K562 (cell line): ENCODE data around the gene MCM5. TPM values are rescaled to one million over a fixed set of nuclear protein-coding genes. Genes with fewer than 3 reads are reported as not detected.
A peak's percentile ranks its signal among the peaks of the same experiment; 100 is the strongest.

Experiments used
- ATF6 ChIP-seq: sonication (generic); formaldehyde crosslinking; IDR thresholded peaks from 2 replicates; pipeline ENCODE4 v1.4.0; 2020; ENCODE audit warnings: mild to moderate bottlenecking, missing genetic modification reagents
- BRD4 ChIP-seq: fragments of 200-600 bp; sonication (generic); IDR thresholded peaks from 2 replicates; pipeline ENCODE4 v1.6.1; 2017; ENCODE audit warnings: inconsistent platforms
- CHD1 ChIP-seq: fragments of 200-600 bp; sonication (generic); IDR thresholded peaks from one replicate; pipeline ENCODE4 v1.6.1; 2012; ENCODE audit warnings: mild to moderate bottlenecking, moderate library complexity, low read length, inconsistent platforms
- ETV1 ChIP-seq: fragments of 450-650 bp; conservative IDR thresholded peaks from 2 replicates; pipeline ENCODE4 v1.6.1; 2016; ENCODE audit warnings: missing genetic modification characterization, control low read depth, low read depth, missing compliant biosample characterization
- FUS ChIP-seq: fragments of 200-400 bp; formaldehyde crosslinking; optimal IDR thresholded peaks from 2 replicates; pipeline ENCODE3; 2017; ENCODE audit warnings: low read depth, low read length
- HDAC6 ChIP-seq: IDR thresholded peaks from 2 replicates; pipeline ENCODE4 v1.6.1; 2012; ENCODE audit warnings: low read depth, mild to moderate bottlenecking, control low read depth, inconsistent platforms, low read length, moderate library complexity
- HLTF ChIP-seq: fragments of 450-650 bp; IDR thresholded peaks from 2 replicates; pipeline ENCODE4 v1.6.1; 2016
- HMG20A ChIP-seq: fragments of 450-650 bp; formaldehyde crosslinking; conservative IDR thresholded peaks from 2 replicates; pipeline ENCODE4 v1.4.0; 2020; ENCODE audit warnings: mild to moderate bottlenecking, mixed read lengths
- KDM5B ChIP-seq: fragments of 200-600 bp; sonication (generic); IDR thresholded peaks from 2 replicates; pipeline ENCODE4 v1.6.1; 2012; ENCODE audit warnings: low read depth, mild to moderate bottlenecking, moderate library complexity, low read length, control low read depth, inconsistent platforms; ENCODE audit not compliant: insufficient replicate concordance
- NRF1 ChIP-seq, 2 experiments: fragments of 450-650 bp; IDR thresholded peaks in 1 of 2; conservative IDR thresholded peaks in 1 of 2; 2 replicates each; pipeline ENCODE4 v1.6.1; 2014; ENCODE audit warnings: mild to moderate bottlenecking in 2 of 2
- NUFIP1 ChIP-seq: fragments of 450-650 bp; IDR thresholded peaks from 2 replicates; pipeline ENCODE4 v1.6.1; 2018; ENCODE audit not compliant: partially characterized antibody
- POLR2A ChIP-seq: fragments of 450-650 bp; conservative IDR thresholded peaks from 2 replicates; pipeline ENCODE4 v1.6.1; 2016
- POLR2AphosphoS5 ChIP-seq: IDR thresholded peaks from 2 replicates; pipeline ENCODE4 v1.6.1; 2011; ENCODE audit warnings: mild to moderate bottlenecking, low read depth, low read length, moderate library complexity; ENCODE audit not compliant: control insufficient read depth, insufficient read depth
- POLR2B ChIP-seq: fragments of 450-650 bp; IDR thresholded peaks from 2 replicates; pipeline ENCODE4 v1.6.1; 2018; ENCODE audit warnings: low read depth; ENCODE audit not compliant: partially characterized antibody
- SMARCB1 ChIP-seq: IDR thresholded peaks from 2 replicates; pipeline ENCODE4 v1.6.1; 2011; ENCODE audit warnings: improper control_type of control experiment, low read depth; ENCODE audit not compliant: insufficient read length
- YBX1 ChIP-seq: fragments of 450-650 bp; IDR thresholded peaks from 2 replicates; pipeline ENCODE4 v1.7.1; 2016; ENCODE audit warnings: mild to moderate bottlenecking
- ZC3H11A ChIP-seq: IDR thresholded peaks from 2 replicates; pipeline ENCODE4 v1.6.1; 2012; ENCODE audit warnings: low read depth, low read length, improper control_type of control experiment
- ZFX ChIP-seq: sonication (generic); formaldehyde crosslinking; IDR thresholded peaks from 2 replicates; pipeline ENCODE4 v1.8.0; 2022; ENCODE audit warnings: mild to moderate bottlenecking, missing genetic modification reagents, moderate library complexity
- ZNF316 ChIP-seq: fragments of 450-650 bp; IDR thresholded peaks from 2 replicates; pipeline ENCODE4 v1.6.1; 2016
- ZNF655 ChIP-seq: fragments of 250-450 bp; sonication (Bioruptor Pico); IDR thresholded peaks from 2 replicates; pipeline ENCODE4 v1.5.0; 2021
- polyA plus RNA-seq, 8 experiments: library from polyadenylated mRNA; depleted of rRNA in 4 of 8; stranded (reverse) in 5 of 8; unstranded in 3 of 8; fragments of >200 nt; fragmentation: Nextera tagmentation in 2 of 8; fragmentation: Illumina TruSeq in 1 of 8; extraction: Ambion mirVana in 2 of 8; extraction: Trizol in 1 of 8; gene quantifications; 2 replicates each; pipeline versions ENCODE4 v1.2.1 to v1.2.3, GENCODE V29; 2011 to 2014; ENCODE audit warnings: inconsistent platforms in 1 of 8, missing spikeins in 1 of 8
- total RNA-seq, 7 experiments: library from RNA; depleted of rRNA in 6 of 7; stranded (reverse); fragments of >200 nt in 6 of 7; fragmentation: Illumina TruSeq in 2 of 7; extraction: Trizol in 2 of 7; gene quantifications; 2 replicates each; pipeline versions ENCODE4 v1.2.1 to v1.2.3, GENCODE V29; 2011 to 2021; ENCODE audit warnings: low replicate concordance in 1 of 7
- TF ChIP-seq, protein P1 (sequence below), 2 experiments: fragments of 450-650 bp; IDR thresholded peaks; 2 replicates each; pipeline ENCODE4 v1.6.1; 2018; ENCODE audit warnings: mild to moderate bottlenecking in 2 of 2, low read depth in 1 of 2; ENCODE audit not compliant: partially characterized antibody in 2 of 2

MCM5 gene
- total and polyA plus RNA-seq, 9 of the 15 experiments (the other 6 are each of a cell fraction or from before 2014, with no cell fraction given) = 5.6 to 180 (median 66.1) TPM

- TF ChIP-seq SMARCB1 = no peak
- TF ChIP-seq ATF6 = peak; percentile 74; the same call in 1 of the 2 replicates
- 0 out of 2 replicates have a peak, but pooled peaks have one; percentile 79 for TF ChIP-seq ZC3H11A
- TF ChIP-seq HDAC6 = no peak
- TF ChIP-seq ETV1 = peak; percentile 38; the same call in 1 of the 2 replicates
- TF ChIP-seq BRD4 = peak; percentile 85
- TF ChIP-seq YBX1 = no peak
- no peak for TF ChIP-seq ZNF655 (CRISPR knock-in tag)
- 0 out of 2 replicates have a peak, but pooled peaks have one; percentile 16 for TF ChIP-seq HLTF
- TF ChIP-seq POLR2AphosphoS5 = peak; percentile 54; the same call in 1 of the 2 replicates
- TF ChIP-seq HMG20A (CRISPR knock-in tag) = no peak
- TF ChIP-seq ZFX = peak; percentile 51
- TF ChIP-seq POLR2A = peak; percentile 86
- TF ChIP-seq CHD1 = peak; percentile 79
- no peak for TF ChIP-seq ZNF316
- TF ChIP-seq POLR2B = peak; percentile 65
- peak; percentile 67 to 73 for TF ChIP-seq NRF1 (conservative IDR thresholded peaks at IDR 0.05 in 1 of 2, IDR thresholded peaks at IDR 0.05 in 1 of 2)
- no peak for TF ChIP-seq NUFIP1
- TF ChIP-seq KDM5B = peak; percentile 23
- TF ChIP-seq FUS = no peak
- TF ChIP-seq, protein P1, sequence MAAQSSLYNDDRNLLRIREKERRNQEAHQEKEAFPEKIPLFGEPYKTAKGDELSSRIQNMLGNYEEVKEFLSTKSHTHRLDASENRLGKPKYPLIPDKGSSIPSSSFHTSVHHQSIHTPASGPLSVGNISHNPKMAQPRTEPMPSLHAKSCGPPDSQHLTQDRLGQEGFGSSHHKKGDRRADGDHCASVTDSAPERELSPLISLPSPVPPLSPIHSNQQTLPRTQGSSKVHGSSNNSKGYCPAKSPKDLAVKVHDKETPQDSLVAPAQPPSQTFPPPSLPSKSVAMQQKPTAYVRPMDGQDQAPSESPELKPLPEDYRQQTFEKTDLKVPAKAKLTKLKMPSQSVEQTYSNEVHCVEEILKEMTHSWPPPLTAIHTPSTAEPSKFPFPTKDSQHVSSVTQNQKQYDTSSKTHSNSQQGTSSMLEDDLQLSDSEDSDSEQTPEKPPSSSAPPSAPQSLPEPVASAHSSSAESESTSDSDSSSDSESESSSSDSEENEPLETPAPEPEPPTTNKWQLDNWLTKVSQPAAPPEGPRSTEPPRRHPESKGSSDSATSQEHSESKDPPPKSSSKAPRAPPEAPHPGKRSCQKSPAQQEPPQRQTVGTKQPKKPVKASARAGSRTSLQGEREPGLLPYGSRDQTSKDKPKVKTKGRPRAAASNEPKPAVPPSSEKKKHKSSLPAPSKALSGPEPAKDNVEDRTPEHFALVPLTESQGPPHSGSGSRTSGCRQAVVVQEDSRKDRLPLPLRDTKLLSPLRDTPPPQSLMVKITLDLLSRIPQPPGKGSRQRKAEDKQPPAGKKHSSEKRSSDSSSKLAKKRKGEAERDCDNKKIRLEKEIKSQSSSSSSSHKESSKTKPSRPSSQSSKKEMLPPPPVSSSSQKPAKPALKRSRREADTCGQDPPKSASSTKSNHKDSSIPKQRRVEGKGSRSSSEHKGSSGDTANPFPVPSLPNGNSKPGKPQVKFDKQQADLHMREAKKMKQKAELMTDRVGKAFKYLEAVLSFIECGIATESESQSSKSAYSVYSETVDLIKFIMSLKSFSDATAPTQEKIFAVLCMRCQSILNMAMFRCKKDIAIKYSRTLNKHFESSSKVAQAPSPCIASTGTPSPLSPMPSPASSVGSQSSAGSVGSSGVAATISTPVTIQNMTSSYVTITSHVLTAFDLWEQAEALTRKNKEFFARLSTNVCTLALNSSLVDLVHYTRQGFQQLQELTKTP (IDR thresholded peaks at IDR 0.05; ENCODE audit: low read depth in 1 of 2, partially characterized antibody in 2 of 2) = peak in 1 of 2 experiments; percentile 72
These were observed at the start of gene MCM5 (continued) for GRCh38 chr22:35399678-35400500.
